HepG2 (cell line): Measurements from ENCODE around the gene HSPA1L. TPM values are rescaled to one million over a fixed set of nuclear protein-coding genes. Genes with fewer than 3 reads are reported as not detected.
A peak's percentile ranks its signal among the peaks of the same experiment; 100 is the strongest.

ENCODE experiments used
- ARID3A ChIP-seq: IDR thresholded peaks from 2 replicates; pipeline ENCODE4 v1.6.1; 2012; ENCODE audit warnings: low read depth, low read length, improper control_type of control experiment
- ARNT ChIP-seq: fragments of 450-650 bp; IDR thresholded peaks from 2 replicates; pipeline ENCODE4 v1.6.1; 2017
- FOSL2 ChIP-seq: sonication (generic); formaldehyde crosslinking; IDR thresholded peaks from 2 replicates; pipeline ENCODE4 v1.4.0; 2020; ENCODE audit warnings: missing genetic modification reagents
- FOXC1 ChIP-seq: sonication (generic); formaldehyde crosslinking; IDR thresholded peaks from 2 replicates; pipeline ENCODE4 v1.8.0; 2022; ENCODE audit warnings: mild to moderate bottlenecking, missing genetic modification reagents, borderline replicate concordance
- MEF2D ChIP-seq: sonication (generic); formaldehyde crosslinking; IDR thresholded peaks from 2 replicates; pipeline ENCODE4 v1.5.1; 2020; ENCODE audit warnings: mild to moderate bottlenecking, missing genetic modification reagents
- MIXL1 ChIP-seq: IDR thresholded peaks from 2 replicates; pipeline ENCODE4 v1.6.1; 2016
- NFE2 ChIP-seq: sonication (generic); formaldehyde crosslinking; IDR thresholded peaks from 2 replicates; pipeline ENCODE4 v1.4.0; 2020; ENCODE audit warnings: missing genetic modification reagents
- NR2F2 ChIP-seq: IDR thresholded peaks from 2 replicates; pipeline ENCODE4 v1.6.1; 2012; ENCODE audit warnings: low read depth, inconsistent platforms, borderline replicate concordance
- RFX5 ChIP-seq: IDR thresholded peaks from 2 replicates; pipeline ENCODE4 v1.6.1; 2011; ENCODE audit warnings: low read depth, low read length, improper control_type of control experiment
- RORA ChIP-seq: sonication (generic); formaldehyde crosslinking; IDR thresholded peaks from 2 replicates; pipeline ENCODE4 v1.5.0; 2020; ENCODE audit warnings: mild to moderate bottlenecking, missing genetic modification reagents, moderate library complexity
- YEATS4 ChIP-seq: sonication (generic); formaldehyde crosslinking; IDR thresholded peaks from 2 replicates; pipeline ENCODE4 v1.4.0; 2020; ENCODE audit warnings: missing genetic modification reagents, borderline replicate concordance
- ZFP37 ChIP-seq: sonication (generic); formaldehyde crosslinking; IDR thresholded peaks from 2 replicates; pipeline ENCODE4 v1.4.0; 2020; ENCODE audit warnings: missing genetic modification reagents, borderline replicate concordance
- ZKSCAN1 ChIP-seq: fragments of 150-350 bp; IDR thresholded peaks from 2 replicates; pipeline ENCODE4 v1.6.1; 2014; ENCODE audit warnings: low read length
- ZNF136 ChIP-seq: sonication (generic); formaldehyde crosslinking; IDR thresholded peaks from 2 replicates; pipeline ENCODE4 v1.8.1; 2022; ENCODE audit warnings: low read depth, mild to moderate bottlenecking, moderate library complexity, missing genetic modification reagents
- ZNF224 ChIP-seq: sonication (generic); formaldehyde crosslinking; IDR thresholded peaks from 2 replicates; pipeline ENCODE4 v1.5.0; 2020; ENCODE audit warnings: mild to moderate bottlenecking, missing genetic modification reagents
- ZNF281 ChIP-seq: sonication (generic); formaldehyde crosslinking; IDR thresholded peaks from 2 replicates; pipeline ENCODE4 v1.4.0; 2020; ENCODE audit warnings: missing genetic modification reagents, borderline replicate concordance
- ZNF691 ChIP-seq: sonication (generic); formaldehyde crosslinking; IDR thresholded peaks from 2 replicates; pipeline ENCODE4 v1.4.0; 2020; ENCODE audit warnings: missing genetic modification reagents, low read depth, mild to moderate bottlenecking, borderline replicate concordance
- ZNF710 ChIP-seq: sonication (generic); formaldehyde crosslinking; IDR thresholded peaks from 2 replicates; pipeline ENCODE4 v1.5.0; 2020; ENCODE audit warnings: mild to moderate bottlenecking, missing genetic modification reagents, borderline replicate concordance
- ZNF724P ChIP-seq: sonication (generic); formaldehyde crosslinking; IDR thresholded peaks from 2 replicates; pipeline ENCODE4 v1.8.0; 2022; ENCODE audit warnings: missing genetic modification reagents, borderline replicate concordance
- ZNF746 ChIP-seq: sonication (generic); formaldehyde crosslinking; IDR thresholded peaks from 2 replicates; pipeline ENCODE4 v1.8.0; 2022; ENCODE audit warnings: mild to moderate bottlenecking, missing genetic modification reagents
- polyA plus RNA-seq, 8 experiments: library from polyadenylated mRNA; depleted of rRNA in 3 of 8; stranded (reverse) in 7 of 8; unstranded in 1 of 8; fragments of >200 nt; fragmentation: Illumina TruSeq in 4 of 8; extraction: Trizol in 4 of 8; gene quantifications; 2 replicates each; pipeline versions ENCODE4 v1.2.1 to v1.2.3, GENCODE V29; 2011 to 2016; ENCODE audit warnings: low read depth in 4 of 8, missing spikeins in 1 of 8, mixed read lengths in 1 of 8; ENCODE audit not compliant: insufficient read depth in 1 of 8
- total RNA-seq, 5 experiments: library from RNA; depleted of rRNA; stranded (reverse); fragments of >200 nt; fragmentation: Illumina TruSeq; extraction: Trizol; gene quantifications; 2 replicates each; pipeline ENCODE4 v1.2.3, GENCODE V29; 2016; ENCODE audit warnings: low read depth in 1 of 5

Gene HSPA1L
- total and polyA plus RNA-seq, 2 of the 13 experiments (the other 11 are each of a cell fraction or from before 2014, with no cell fraction given), result 0.55 to 1.0 TPM

GRCh38 chr6:31822036-31822821 lies 7.1 kb upstream of the HSPA1L start (continued):
- TF ChIP-seq ZNF281 (CRISPR knock-in tag) (no peak; the same call in 1 of the 2 replicates), RFX5 (no peak), NR2F2 (0 out of 2 replicates have a peak, but pooled peaks have one; percentile 6), ARNT (no peak), MEF2D (CRISPR knock-in tag) (peak; percentile 32; the same call in 1 of the 2 replicates), YEATS4 (peak; percentile 60; the same call in 1 of the 2 replicates), RORA (CRISPR knock-in tag) (no peak), ZNF710 (peak; percentile 40; the same call in 1 of the 2 replicates), ARID3A (0 out of 2 replicates have a peak, but pooled peaks have one; percentile 32), ZNF224 (CRISPR knock-in tag) (0 out of 2 replicates have a peak, but pooled peaks have one; percentile 57), ZNF691 (CRISPR knock-in tag) (0 out of 2 replicates have a peak, but pooled peaks have one; percentile 22), NFE2 (CRISPR knock-in tag) (peak; percentile 79), MIXL1 (CRISPR knock-in tag) (0 out of 2 replicates have a peak, but pooled peaks have one; percentile 34), ZNF136 (peak; percentile 67; the same call in 1 of the 2 replicates), ZFP37 (CRISPR knock-in tag) (0 out of 2 replicates have a peak, but pooled peaks have one; percentile 62), ZNF724P (CRISPR knock-in tag) (no peak), FOXC1 (CRISPR knock-in tag) (peak; percentile 23; the same call in 1 of the 2 replicates), ZNF746 (CRISPR knock-in tag) (peak; percentile 51; the same call in 1 of the 2 replicates), FOSL2 (CRISPR knock-in tag) (peak; percentile 30; the same call in 1 of the 2 replicates), ZKSCAN1 (peak; percentile 55; the same call in 1 of the 2 replicates)
